SU-DHL-6 (cell line): ENCODE data around the gene DUS3L.

Source experiments
- H2AFZ ChIP-seq: fragments of 200-600 bp; sonication (generic); 2 replicates; pipeline ENCODE4 v1.6.1; 2014; ENCODE audit warnings: low read depth, mild to moderate bottlenecking, moderate library complexity, mixed read lengths, antibody characterized with exemption, low read length; ENCODE audit not compliant: severe bottlenecking
- H3F3A ChIP-seq: fragments of 200-600 bp; shearing (Covaris generic); 2 replicates; pipeline ENCODE4 v1.6.0; 2016; ENCODE audit warnings: antibody characterized with exemption, mild to moderate bottlenecking; ENCODE audit not compliant: insufficient read depth
- H3K27ac ChIP-seq: fragments of 200-600 bp; sonication (generic); 2 replicates; pipeline ENCODE4 v1.5.1; 2016; ENCODE audit warnings: low read depth, mild to moderate bottlenecking, low read length, moderate library complexity, mixed read lengths
- H3K27me3 ChIP-seq: fragments of 200-600 bp; sonication (generic), shearing (Covaris generic); 2 replicates; pipeline ENCODE4 v1.6.0; 2014; ENCODE audit warnings: mild to moderate bottlenecking, low read length
- H3K36me3 ChIP-seq: fragments of 200-600 bp; sonication (generic); 2 replicates; pipeline ENCODE4 v1.6.1; 2014; ENCODE audit warnings: mild to moderate bottlenecking, low read length, mixed read lengths
- H3K4me2 ChIP-seq: fragments of 300-600, 200-600 bp; shearing (Covaris generic), sonication (generic); 2 replicates; pipeline ENCODE4 v1.6.0; 2014; ENCODE audit warnings: low read length, low read depth, mild to moderate bottlenecking; ENCODE audit not compliant: poor library complexity, severe bottlenecking
- H3K4me3 ChIP-seq: fragments of 200-600 bp; sonication (generic); 2 replicates; pipeline ENCODE4 v1.5.1; 2014; ENCODE audit warnings: antibody characterized with exemption, low read length, mild to moderate bottlenecking, mixed read lengths; ENCODE audit not compliant: insufficient read depth, poor library complexity, severe bottlenecking
- H3K79me2 ChIP-seq: fragments of 200-600 bp; sonication (generic); 2 replicates; pipeline ENCODE4 v1.6.1; 2014; ENCODE audit warnings: mild to moderate bottlenecking, low read length, moderate library complexity; ENCODE audit not compliant: insufficient read depth
- H3K9ac ChIP-seq: fragments of 200-600 bp; sonication (generic); 2 replicates; pipeline ENCODE4 v1.7.0; 2014; ENCODE audit warnings: mild to moderate bottlenecking, low read length
- H3K9me2 ChIP-seq: fragments of 200-600 bp; sonication (generic); replicated peaks from 2 replicates; pipeline ENCODE4 v1.6.1; 2014; ENCODE audit warnings: low read length; ENCODE audit not compliant: insufficient read depth
- H3K9me3 ChIP-seq: fragments of 200-600 bp; sonication (generic); 2 replicates; pipeline ENCODE4 v1.6.1; 2014; ENCODE audit warnings: low read length, mixed read lengths; ENCODE audit not compliant: insufficient read depth
- H4K20me1 ChIP-seq: fragments of 200-600 bp; sonication (generic); 2 replicates; pipeline ENCODE4 v1.6.1; 2014; ENCODE audit warnings: low read depth, mild to moderate bottlenecking, antibody characterized with exemption, low read length, moderate library complexity, mixed read lengths
- CTCF ChIP-seq: fragments of 200-600 bp; sonication (generic); IDR thresholded peaks from one replicate; pipeline ENCODE4 v1.5.1; 2017; ENCODE audit warnings: antibody characterized with exemption, mild to moderate bottlenecking, low read length, moderate library complexity; ENCODE audit not compliant: insufficient read depth, poor library complexity, severe bottlenecking
- EZH2phosphoT487 ChIP-seq: fragments of 200-600 bp; sonication (generic), shearing (Covaris generic); conservative IDR thresholded peaks from 2 replicates; pipeline ENCODE4 v1.6.1; 2018; ENCODE audit warnings: mild to moderate bottlenecking, antibody characterized with exemption, low read length, moderate library complexity, mixed read lengths

DUS3L gene

GRCh38 chr19:5814123-5814851, 23.3 kb upstream of the DUS3L start:
- Histone ChIP-seq H2AFZ (no peak overlapping the region), H3K4me2 (no peak overlapping the region), H3K27ac (no peak overlapping the region), H3K79me2 (no peaks in the 10 kb centered on the region), H3K36me3 (no peaks in the 10 kb centered on the region), H3K9ac (no peak overlapping the region), H3F3A (no peaks in the 10 kb centered on the region), H4K20me1 (no peaks in the 10 kb centered on the region), H3K4me3 (no peak overlapping the region), H3K27me3 (no peaks in the 10 kb centered on the region), H3K9me3 (no peaks in the 10 kb centered on the region), H3K9me2 (no peaks in the 10 kb centered on the region)
- TF ChIP-seq CTCF: no peak

GRCh38 chr19:5811117-5811516, 20.2 kb upstream of the DUS3L start:
- no peak overlapping the region for H3K4me2 ChIP-seq
- no peak overlapping the region for H3K9ac ChIP-seq
- no peaks in the 10 kb centered on the region for H3F3A ChIP-seq
- no peaks in the 10 kb centered on the region for H3K36me3 ChIP-seq
- H4K20me1 ChIP-seq: no peaks in the 10 kb centered on the region
- no peak overlapping the region for H3K4me3 ChIP-seq
- H3K9me3 ChIP-seq: no peaks in the 10 kb centered on the region
- no peak overlapping the region for H2AFZ ChIP-seq
- no peaks in the 10 kb centered on the region for H3K27me3 ChIP-seq
- no peak overlapping the region for H3K27ac ChIP-seq
- H3K79me2 ChIP-seq: no peaks in the 10 kb centered on the region
- no peak for TF ChIP-seq EZH2phosphoT487
- TF ChIP-seq CTCF: no peak
- no peaks in the 10 kb centered on the region for H3K9me2 ChIP-seq

GRCh38 chr19:5809469-5809868, 18.5 kb upstream of the DUS3L start:
- H3K79me2 ChIP-seq: no peaks in the 10 kb centered on the region
- no peak overlapping the region for H2AFZ ChIP-seq
- H3K27ac ChIP-seq: no peak overlapping the region
- H3F3A ChIP-seq: no peaks in the 10 kb centered on the region
- H3K4me3 ChIP-seq: no peak overlapping the region
- H4K20me1 ChIP-seq: no peaks in the 10 kb centered on the region
- H3K36me3 ChIP-seq: no peaks in the 10 kb centered on the region
- no peak for TF ChIP-seq EZH2phosphoT487
- TF ChIP-seq CTCF: no peak
- no peaks in the 10 kb centered on the region for H3K27me3 ChIP-seq
- no peak overlapping the region for H3K4me2 ChIP-seq
- H3K9me3 ChIP-seq: no peaks in the 10 kb centered on the region
- H3K9ac ChIP-seq: no peak overlapping the region
- H3K9me2 ChIP-seq: no peaks in the 10 kb centered on the region
